Rectal smooth muscle tissue (tissue), 1 donor: ENCODE data around the gene DNM1L.

Source experiments
- H3K27ac ChIP-seq: one replicate; pipeline ENCODE4 v1.7.0; 2013; ENCODE audit warnings: low read depth, low read length, inconsistent platforms
- H3K27me3 ChIP-seq: one replicate; pipeline ENCODE4 v1.7.0; 2013; ENCODE audit warnings: low read length; ENCODE audit not compliant: control insufficient read depth, insufficient read depth
- H3K36me3 ChIP-seq: one replicate; pipeline ENCODE4 v1.7.0; 2013; ENCODE audit warnings: low read length; ENCODE audit not compliant: control insufficient read depth, insufficient read depth
- H3K4me1 ChIP-seq: one replicate; pipeline ENCODE4 v1.7.0; 2013; ENCODE audit warnings: low read length; ENCODE audit not compliant: control insufficient read depth, insufficient read depth
- H3K4me3 ChIP-seq: one replicate; pipeline ENCODE4 v1.7.0; 2013; ENCODE audit warnings: low read length
- H3K9ac ChIP-seq: one replicate; pipeline ENCODE4 v1.7.0; 2013; ENCODE audit warnings: low read length

DNM1L gene

GRCh38 chr12:32770141-32770540 is 91.0 kb downstream of the DNM1L start:
- H3K4me1 ChIP-seq = no peaks in the 10 kb centered on the region
- no peaks in the 10 kb centered on the region for H3K27me3 ChIP-seq
- no peak overlapping the region for H3K9ac ChIP-seq
- no peak overlapping the region for H3K4me3 ChIP-seq
- H3K27ac ChIP-seq = no peak overlapping the region
- no peaks in the 10 kb centered on the region for H3K36me3 ChIP-seq

GRCh38 chr12:32773691-32774090 is 94.6 kb downstream of the DNM1L start:
- H3K27me3 ChIP-seq = no peaks in the 10 kb centered on the region
- no peak overlapping the region for H3K4me3 ChIP-seq
- no peaks in the 10 kb centered on the region for H3K36me3 ChIP-seq
- H3K4me1 ChIP-seq = no peaks in the 10 kb centered on the region
- no peak overlapping the region for H3K9ac ChIP-seq
- H3K27ac ChIP-seq = no peak overlapping the region

- Histone ChIP-seq H3K9ac (no peak overlapping the region), H3K4me1 (no peaks in the 10 kb centered on the region), H3K4me3 (no peak overlapping the region), H3K27me3 (no peaks in the 10 kb centered on the region), H3K36me3 (no peaks in the 10 kb centered on the region), H3K27ac (no peak overlapping the region)
These were observed 97.2 kb downstream of the DNM1L start for GRCh38 chr12:32776258-32776657.

- no peak overlapping the region for H3K27ac ChIP-seq
- no peaks in the 10 kb centered on the region for H3K4me1 ChIP-seq
- no peaks in the 10 kb centered on the region for H3K27me3 ChIP-seq
- H3K4me3 ChIP-seq = no peak overlapping the region
- no peak overlapping the region for H3K9ac ChIP-seq
- no peaks in the 10 kb centered on the region for H3K36me3 ChIP-seq
These were observed 98.1 kb downstream of the DNM1L start for GRCh38 chr12:32777159-32777558.

GRCh38 chr12:32777691-32778175 is 98.6 kb downstream of the DNM1L start:
- no peaks in the 10 kb centered on the region for H3K4me1 ChIP-seq
- H3K4me3 ChIP-seq = no peak overlapping the region
- no peaks in the 10 kb centered on the region for H3K27me3 ChIP-seq
- no peak overlapping the region for H3K27ac ChIP-seq
- no peaks in the 10 kb centered on the region for H3K36me3 ChIP-seq
- no peak overlapping the region for H3K9ac ChIP-seq

- Histone ChIP-seq H3K36me3 (no peaks in the 10 kb centered on the region), H3K4me3 (no peak overlapping the region), H3K9ac (no peak overlapping the region), H3K4me1 (no peaks in the 10 kb centered on the region), H3K27me3 (no peaks in the 10 kb centered on the region), H3K27ac (no peak overlapping the region)
These were observed 101.0 kb downstream of the DNM1L start for GRCh38 chr12:32780071-32780470.

- Histone ChIP-seq H3K4me1 (no peaks in the 10 kb centered on the region), H3K36me3 (no peaks in the 10 kb centered on the region), H3K27ac (no peak overlapping the region), H3K9ac (no peak overlapping the region), H3K4me3 (no peak overlapping the region), H3K27me3 (no peaks in the 10 kb centered on the region)
These were observed 103.9 kb downstream of the DNM1L start for GRCh38 chr12:32783029-32783428.

- H3K36me3 ChIP-seq = no peaks in the 10 kb centered on the region
- no peak overlapping the region for H3K27ac ChIP-seq
These were observed 106.5 kb downstream of the DNM1L start for GRCh38 chr12:32785557-32785956.

GRCh38 chr12:32788405-32788804 is 109.3 kb downstream of the DNM1L start:
- no peaks in the 10 kb centered on the region for H3K27me3 ChIP-seq
- no peak overlapping the region for H3K27ac ChIP-seq
- no peak overlapping the region for H3K9ac ChIP-seq

More at GRCh38 chr12:32785557-32785956, 106.5 kb downstream of the DNM1L start:
- H3K4me1 ChIP-seq = no peaks in the 10 kb centered on the region
- no peak overlapping the region for H3K4me3 ChIP-seq
- H3K27me3 ChIP-seq = no peaks in the 10 kb centered on the region
- H3K9ac ChIP-seq = no peak overlapping the region

GRCh38 chr12:32789446-32789845 is 110.3 kb downstream of the DNM1L start:
- H3K36me3 ChIP-seq = no peaks in the 10 kb centered on the region
- H3K4me3 ChIP-seq = no peak overlapping the region
- H3K4me1 ChIP-seq = no peaks in the 10 kb centered on the region
- H3K27me3 ChIP-seq = no peaks in the 10 kb centered on the region
- H3K27ac ChIP-seq = no peak overlapping the region
- no peak overlapping the region for H3K9ac ChIP-seq

More at GRCh38 chr12:32788405-32788804, 109.3 kb downstream of the DNM1L start:
- H3K36me3 ChIP-seq = no peaks in the 10 kb centered on the region
- no peak overlapping the region for H3K4me3 ChIP-seq
- no peaks in the 10 kb centered on the region for H3K4me1 ChIP-seq

GRCh38 chr12:32789916-32790315 is 110.8 kb downstream of the DNM1L start:
- no peak overlapping the region for H3K27ac ChIP-seq
- no peaks in the 10 kb centered on the region for H3K4me1 ChIP-seq
- H3K36me3 ChIP-seq = no peaks in the 10 kb centered on the region
- no peak overlapping the region for H3K9ac ChIP-seq
- H3K27me3 ChIP-seq = no peaks in the 10 kb centered on the region
- H3K4me3 ChIP-seq = no peak overlapping the region

- no peak overlapping the region for H3K27ac ChIP-seq
- H3K9ac ChIP-seq = no peak overlapping the region
- no peaks in the 10 kb centered on the region for H3K4me1 ChIP-seq
- H3K27me3 ChIP-seq = no peaks in the 10 kb centered on the region
- no peaks in the 10 kb centered on the region for H3K36me3 ChIP-seq
- no peak overlapping the region for H3K4me3 ChIP-seq
These were observed 115.2 kb downstream of the DNM1L start for GRCh38 chr12:32794281-32794680.
